Adrenal gland (tissue), 5 donors: Measurements from ENCODE around the gene CAMTA1.

Experiments
- POLR2A ChIP-seq, 2 donors: fragments of 450-650 bp; IDR thresholded peaks; one replicate each; pipeline ENCODE4 v1.6.1; 2017; ENCODE audit warnings: antibody characterized with exemption in 2 of 2, mild to moderate bottlenecking in 2 of 2, moderate library complexity in 1 of 2
- TF ChIP-seq, protein P1 (sequence below), 6 experiments: fragments of 450-650 bp in 4 of 6; fragments of 200-600 bp in 2 of 6; sonication (generic) in 1 of 6; IDR thresholded peaks; 1 replicate in 5 of 6; 2 replicates in 1 of 6; pipeline versions ENCODE4 v1.5.1 to v1.8.0; 2016 to 2021; ENCODE audit warnings: antibody characterized with exemption in 6 of 6, mild to moderate bottlenecking in 2 of 6, moderate library complexity in 1 of 6
- donor health status: DM: no; HTN: no; CAD: no.

GRCh38 chr1:7098641-7099040 is 313.4 kb downstream of the CAMTA1 start:
- TF ChIP-seq, protein P1, sequence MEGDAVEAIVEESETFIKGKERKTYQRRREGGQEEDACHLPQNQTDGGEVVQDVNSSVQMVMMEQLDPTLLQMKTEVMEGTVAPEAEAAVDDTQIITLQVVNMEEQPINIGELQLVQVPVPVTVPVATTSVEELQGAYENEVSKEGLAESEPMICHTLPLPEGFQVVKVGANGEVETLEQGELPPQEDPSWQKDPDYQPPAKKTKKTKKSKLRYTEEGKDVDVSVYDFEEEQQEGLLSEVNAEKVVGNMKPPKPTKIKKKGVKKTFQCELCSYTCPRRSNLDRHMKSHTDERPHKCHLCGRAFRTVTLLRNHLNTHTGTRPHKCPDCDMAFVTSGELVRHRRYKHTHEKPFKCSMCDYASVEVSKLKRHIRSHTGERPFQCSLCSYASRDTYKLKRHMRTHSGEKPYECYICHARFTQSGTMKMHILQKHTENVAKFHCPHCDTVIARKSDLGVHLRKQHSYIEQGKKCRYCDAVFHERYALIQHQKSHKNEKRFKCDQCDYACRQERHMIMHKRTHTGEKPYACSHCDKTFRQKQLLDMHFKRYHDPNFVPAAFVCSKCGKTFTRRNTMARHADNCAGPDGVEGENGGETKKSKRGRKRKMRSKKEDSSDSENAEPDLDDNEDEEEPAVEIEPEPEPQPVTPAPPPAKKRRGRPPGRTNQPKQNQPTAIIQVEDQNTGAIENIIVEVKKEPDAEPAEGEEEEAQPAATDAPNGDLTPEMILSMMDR (IDR thresholded peaks at IDR 0.05) = no peak
- TF ChIP-seq POLR2A (IDR thresholded peaks at IDR 0.05) = no peak
